Germinal center (tissue), 1 donor: ENCODE measurements around the gene NEURL1B.
"Not testable (repeated sequence)": the region's sequence is repeated elsewhere in the genome, so short reads cannot be mapped to it uniquely, and the experiment has no call there.

Source experiments
- DNase-seq: peaks from one replicate; pipeline ENCODE4 v3.0.0; 2012; ENCODE audit warnings: mixed read lengths, low spot score

The NEURL1B gene

GRCh38 chr5:172634106-172634899 is 6.8 kb upstream of the NEURL1B start:
- no peak for DNase-seq

GRCh38 chr5:172635038-172635437 is 6.0 kb upstream of the NEURL1B start:
- no peak for DNase-seq

GRCh38 chr5:172636279-172637050 is 4.6 kb upstream of the NEURL1B start:
- no peak for DNase-seq

GRCh38 chr5:172637110-172637580 is 3.9 kb upstream of the NEURL1B start:
- DNase-seq, result no peak

- no peak for DNase-seq
Observed at GRCh38 chr5:172637740-172638139, 3.3 kb upstream of the NEURL1B start.

- no peak for DNase-seq
Observed at GRCh38 chr5:172638209-172638768, 2.8 kb upstream of the NEURL1B start.

- no peak for DNase-seq
Observed at GRCh38 chr5:172640139-172640538, 924 bp upstream of the NEURL1B start.

GRCh38 chr5:172641359-172642050 is 442 bp downstream of the NEURL1B start:
- DNase-seq, result no peak

- DNase-seq, result no peak
Observed at GRCh38 chr5:172642051-172642409, 967 bp downstream of the NEURL1B start.

- no peak for DNase-seq
Observed at GRCh38 chr5:172642486-172642885, 1.4 kb downstream of the NEURL1B start.

- no peak for DNase-seq
Observed at GRCh38 chr5:172642926-172643871, 2.1 kb downstream of the NEURL1B start.

GRCh38 chr5:172644266-172644665 is 3.2 kb downstream of the NEURL1B start:
- no peak for DNase-seq

- no peak for DNase-seq
Observed at GRCh38 chr5:172644711-172645110, 3.6 kb downstream of the NEURL1B start.

- no peak for DNase-seq
Observed at GRCh38 chr5:172645271-172646055, 4.4 kb downstream of the NEURL1B start.

- DNase-seq, result no peak
Observed at GRCh38 chr5:172646716-172647285, 5.7 kb downstream of the NEURL1B start.

GRCh38 chr5:172647352-172648012 is 6.4 kb downstream of the NEURL1B start:
- DNase-seq, result no peak

GRCh38 chr5:172648013-172648381 is 6.9 kb downstream of the NEURL1B start:
- no peak for DNase-seq

GRCh38 chr5:172648755-172649154 is 7.7 kb downstream of the NEURL1B start:
- DNase-seq, result no peak

- DNase-seq, result not testable (repeated sequence)
Observed at GRCh38 chr5:172656496-172656895, 15.4 kb downstream of the NEURL1B start.
